GM12872 (cell line): ENCODE measurements around the gene OLFML2B.

Experiments
- CTCF ChIP-seq: IDR thresholded peaks from 3 replicates; pipeline ENCODE4 v1.5.1; 2011; ENCODE audit warnings: low read depth, mild to moderate bottlenecking, low read length, moderate library complexity; ENCODE audit not compliant: insufficient read depth

Gene OLFML2B

DNA sequence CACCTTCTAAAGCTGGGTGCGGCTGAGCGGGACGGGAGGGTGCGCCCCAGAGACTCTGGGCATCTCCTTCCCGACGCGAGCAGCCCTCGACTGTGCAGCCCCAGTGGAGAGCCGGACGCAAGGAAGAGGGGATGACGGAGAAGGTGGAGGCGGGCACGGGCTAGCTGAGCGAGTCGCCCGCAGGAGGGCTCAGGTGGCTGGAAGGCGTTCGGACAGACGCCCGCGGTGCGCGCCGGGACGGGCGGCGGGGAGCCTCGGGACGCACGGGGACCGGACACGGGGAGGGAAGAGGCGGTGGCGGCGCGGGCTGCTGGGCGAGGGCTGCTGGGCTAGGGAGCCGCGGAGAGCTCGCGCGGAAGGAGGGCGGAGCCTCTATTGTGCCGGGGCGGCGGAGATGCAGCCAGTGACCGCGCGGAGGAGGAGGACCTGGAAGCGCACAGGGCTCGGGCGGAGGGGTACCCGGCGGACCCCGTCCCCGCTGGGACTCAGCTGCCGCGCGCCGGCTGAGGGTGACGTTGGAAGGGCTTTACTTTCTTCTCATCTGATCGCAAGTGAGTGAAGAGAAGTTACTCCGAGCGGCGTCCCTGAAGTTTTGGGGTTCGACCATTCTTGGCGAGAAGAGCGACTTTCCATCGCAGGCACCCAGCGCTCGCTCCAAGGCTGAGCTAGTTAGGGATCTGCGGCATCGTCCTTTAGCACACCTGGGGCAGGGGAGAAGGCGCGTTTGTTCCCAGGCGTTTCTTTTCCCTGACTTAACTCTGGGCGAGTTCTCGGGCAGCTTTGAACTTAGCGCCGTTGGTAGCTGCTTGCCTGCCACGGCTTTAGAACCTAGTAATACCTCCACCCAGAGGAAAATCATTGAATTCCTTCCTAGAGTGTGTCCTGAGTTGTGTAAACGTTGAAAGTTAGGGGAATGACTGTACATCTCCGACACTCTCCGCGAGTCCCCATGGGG lies at the start of gene OLFML2B:
OLFML2B (minus strand) TSS at position 323 of the 955 bp plus-strand sequence. CDS start 439 bp downstream, outside the sequence.
- no peak for TF ChIP-seq CTCF

DNA sequence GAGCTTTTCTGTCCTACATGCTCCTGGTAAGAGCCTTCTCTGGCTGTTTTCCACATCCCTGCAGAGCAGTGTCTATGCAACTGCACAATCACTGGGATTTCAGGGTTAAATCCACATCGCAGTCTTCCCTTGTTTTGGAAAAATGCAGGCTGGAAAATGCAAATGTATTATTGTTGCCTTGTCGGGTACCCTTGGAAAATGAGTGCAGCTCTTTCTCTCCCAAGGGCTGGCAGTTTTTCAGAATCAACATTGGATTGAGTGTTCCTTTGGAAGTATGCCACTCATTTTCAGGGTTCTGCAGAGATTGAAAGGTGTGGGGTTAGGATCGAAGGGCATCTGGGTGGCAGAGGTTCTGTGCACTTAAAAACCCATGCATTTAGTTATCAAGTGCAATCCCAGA lies 49.1 kb upstream of the OLFML2B start:
- no peak for TF ChIP-seq CTCF

DNA sequence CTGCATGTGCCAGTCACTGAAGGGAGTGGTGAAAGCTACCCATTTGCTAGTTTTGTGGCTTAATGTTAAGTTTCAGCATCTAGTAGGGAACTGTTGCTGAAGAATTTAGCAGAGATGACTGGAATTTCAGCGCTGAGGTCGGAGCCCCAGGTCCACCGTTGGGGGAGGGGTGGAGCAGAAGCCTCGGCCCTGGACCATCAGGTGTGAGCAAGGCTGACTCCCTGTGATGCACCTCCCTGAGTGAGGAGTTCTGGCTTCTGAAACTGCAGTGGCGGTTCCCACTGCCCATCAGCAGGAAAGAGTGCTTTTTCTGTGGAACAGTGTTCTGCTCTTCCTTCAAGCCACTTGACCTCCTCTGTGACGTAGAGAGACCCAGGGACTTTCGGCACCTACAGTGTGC lies 47.2 kb upstream of the OLFML2B start:
- no peak for TF ChIP-seq CTCF

DNA sequence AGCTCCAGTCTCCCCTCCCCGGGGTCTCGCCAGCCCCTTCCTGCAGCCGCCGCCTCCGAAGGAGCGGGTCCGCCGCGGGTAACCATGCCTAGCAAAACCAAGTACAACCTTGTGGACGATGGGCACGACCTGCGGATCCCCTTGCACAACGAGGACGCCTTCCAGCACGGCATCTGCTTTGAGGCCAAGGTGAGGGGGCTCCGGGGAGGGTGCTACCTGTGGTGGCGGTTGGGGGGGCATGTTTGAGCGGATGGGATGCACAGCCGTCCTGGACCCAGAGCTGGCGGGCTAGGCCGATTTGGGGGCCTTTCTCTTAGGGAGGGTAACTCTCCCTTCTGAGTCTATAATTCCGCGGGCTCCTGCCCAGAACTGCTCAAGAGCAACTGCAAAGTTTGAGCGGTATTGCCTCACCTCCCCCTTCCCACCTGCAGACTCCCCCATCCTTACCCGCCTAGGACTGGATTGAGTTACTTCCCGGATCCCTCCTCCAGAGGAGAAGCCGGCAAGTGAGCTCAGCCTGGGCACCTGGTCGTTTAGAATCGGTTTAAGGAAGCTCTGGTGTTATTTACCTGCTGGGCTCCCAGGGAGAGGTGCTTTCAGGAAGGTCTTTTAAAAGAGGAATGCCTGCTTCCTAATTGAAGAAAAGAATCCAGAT lies 46.6 kb upstream of the OLFML2B start:
- TF ChIP-seq CTCF, result no peak

DNA sequence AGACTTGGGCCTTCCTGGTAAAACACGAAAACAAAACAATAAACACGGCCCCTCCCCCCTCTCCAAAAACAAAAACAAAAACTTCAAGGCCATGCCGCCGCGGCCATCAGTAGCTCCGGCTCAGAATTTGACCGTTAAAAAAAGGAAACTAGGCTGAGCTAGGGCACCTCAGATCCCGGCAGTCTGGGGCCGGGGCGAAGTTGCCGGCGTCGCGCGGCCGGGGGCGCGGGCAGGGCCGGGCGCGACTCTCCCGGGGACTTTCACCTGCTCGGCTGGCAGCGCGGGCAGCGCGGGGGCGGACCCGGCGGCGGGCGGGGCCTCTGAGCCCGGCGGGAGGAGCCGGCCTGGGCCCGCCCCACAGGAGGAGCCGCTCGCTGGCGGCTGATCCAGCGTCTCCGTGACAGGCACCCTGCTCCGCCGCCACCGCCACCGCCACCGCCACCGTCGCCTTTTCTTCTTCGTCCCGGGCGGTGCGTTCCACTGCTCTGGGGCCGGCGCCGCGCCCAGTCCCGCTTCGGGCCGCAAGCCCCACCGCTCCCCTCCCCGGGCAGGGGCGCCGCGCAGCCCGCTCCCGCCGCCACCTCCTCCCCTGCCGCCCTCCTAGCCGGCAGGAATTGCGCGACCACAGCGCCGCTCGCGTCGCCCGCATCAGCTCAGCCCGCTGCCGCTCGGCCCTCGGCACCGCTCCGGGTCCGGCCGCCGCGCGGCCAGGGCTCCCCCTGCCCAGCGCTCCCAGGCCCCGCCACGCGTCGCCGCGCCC lies 45.8 kb upstream of the OLFML2B start, which contains the start of gene NOS1AP:
NOS1AP (plus strand) TSS at position 358 of the 760 bp plus-strand sequence. CDS start 487 bp downstream, outside the sequence.
- TF ChIP-seq CTCF, result no peak

DNA sequence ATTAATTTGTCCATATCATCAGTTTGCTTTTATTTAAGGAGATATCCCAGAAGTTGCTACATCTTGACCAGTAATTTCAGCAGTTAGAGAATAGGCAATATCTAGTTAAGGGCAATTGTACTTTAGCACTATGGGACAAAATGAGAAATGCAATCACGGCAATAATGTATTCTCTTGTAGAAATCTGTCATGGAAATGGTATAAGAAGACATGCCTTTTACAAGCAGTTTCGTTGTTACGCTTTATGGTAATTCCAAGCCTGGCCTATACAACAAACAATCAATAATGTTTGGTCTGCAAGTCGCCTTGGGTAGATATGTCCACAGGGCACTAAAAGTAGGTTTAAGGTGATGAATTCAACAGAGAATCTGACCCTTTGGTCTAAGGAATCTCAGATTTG lies 44.6 kb upstream of the OLFML2B start:
- no peak for TF ChIP-seq CTCF

- TF ChIP-seq CTCF, result no peak
These were observed 43.8 kb upstream of the OLFML2B start for GRCh38 chr1:162067466-162067865.
